Loucy (cell line): ENCODE results near the gene TMEM60.

Experiments used
- CTCF ChIP-seq: fragments of 200-600 bp; sonication (generic); conservative IDR thresholded peaks from 2 replicates; pipeline ENCODE4 v1.5.1; 2014; ENCODE audit warnings: mild to moderate bottlenecking, antibody characterized with exemption, low read length
- EZH2phosphoT487 ChIP-seq: fragments of 200-600 bp; IDR thresholded peaks from 2 replicates; pipeline ENCODE4 v1.6.1; 2018; ENCODE audit warnings: antibody characterized with exemption, mild to moderate bottlenecking, moderate library complexity, borderline replicate concordance

DNA sequence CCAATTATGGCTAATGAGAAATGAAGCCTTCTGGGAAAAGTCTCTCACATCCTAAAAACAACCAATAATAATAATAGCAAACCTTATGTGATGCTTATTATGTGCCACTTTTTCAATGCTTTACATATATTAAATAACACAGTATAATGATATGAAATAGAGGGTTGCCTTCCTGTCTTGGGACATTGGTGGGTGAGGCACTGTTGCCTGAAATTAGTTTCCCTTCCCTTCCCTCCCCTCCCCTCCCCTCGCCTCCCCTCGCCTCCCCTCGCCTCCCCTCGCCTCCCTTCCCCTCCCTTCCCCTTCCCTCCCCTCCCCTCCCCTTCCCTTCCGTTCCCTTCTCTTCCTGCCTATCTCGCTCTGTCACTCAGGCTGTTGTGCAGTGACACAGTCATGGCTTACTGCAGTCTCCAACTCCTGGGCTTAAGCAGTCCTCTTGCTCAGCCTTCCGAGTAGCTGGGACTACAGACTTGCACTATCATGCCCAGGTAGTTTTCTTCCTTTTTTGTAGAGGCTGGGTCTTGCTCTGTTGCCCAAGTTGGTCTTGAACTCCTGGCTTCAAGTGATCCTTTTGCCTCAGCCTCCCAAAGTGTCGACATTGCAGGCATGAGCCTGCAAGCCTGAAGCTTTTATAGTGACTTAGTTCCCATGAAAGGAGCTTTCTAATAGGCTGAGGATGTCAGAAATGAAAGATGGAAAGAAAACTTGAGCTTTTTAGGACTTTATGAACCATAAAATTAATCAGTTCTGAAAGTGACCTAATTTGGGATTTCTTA is 48.3 kb upstream of the TMEM60 start:
- TF ChIP-seq CTCF: no peak
- no peak for TF ChIP-seq EZH2phosphoT487
